Urothelium cell line (cell line): Measurements from ENCODE around the gene BBS2.

Experiments used
- DNase-seq: peaks from one replicate; pipeline ENCODE4 v3.0.0; 2011; ENCODE audit warnings: low spot score, mixed read lengths
- FAIRE-seq: peaks from 2 replicates; lab custom pipeline; 2011; peaks lifted over from hg19 to GRCh38; lab: Jason Lieb, UNC

The BBS2 gene

GRCh38 chr16:56436258-56436657 is 83.6 kb downstream of the BBS2 start:
- no peak for DNase-seq
- no peak for FAIRE-seq
